NCI-H774 (cell line): ENCODE measurements around the gene MAP2K3.
"Not testable (repeated sequence)": the region's sequence is repeated elsewhere in the genome, so short reads cannot be mapped to it uniquely, and the experiment has no call there.

ENCODE experiments used
- DNase-seq: peaks from one replicate; lab custom pipeline; 2025; lab: John Stamatoyannopoulos, UW

The MAP2K3 gene

DNA sequence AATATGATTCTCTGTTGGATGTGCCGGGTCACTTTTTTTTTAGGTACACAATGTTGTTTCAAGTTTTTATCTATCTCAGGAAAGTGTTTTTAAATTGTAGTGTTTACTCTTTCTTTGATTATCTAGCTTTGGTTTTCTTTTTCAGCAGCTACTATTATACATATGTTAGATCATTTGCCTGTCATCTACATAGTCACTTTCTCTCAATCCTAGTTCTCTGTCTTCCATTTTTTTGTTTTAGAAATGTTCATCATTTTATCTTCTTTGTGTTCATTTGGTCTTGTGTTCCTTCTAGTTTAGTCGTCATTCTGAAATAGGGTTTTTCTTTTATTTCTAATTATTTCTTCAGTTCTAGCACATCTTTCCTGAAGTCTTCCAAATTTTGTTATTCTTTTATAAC, 44.3 kb downstream of the MAP2K3 start:
- DNase-seq, result not testable (repeated sequence)

DNA sequence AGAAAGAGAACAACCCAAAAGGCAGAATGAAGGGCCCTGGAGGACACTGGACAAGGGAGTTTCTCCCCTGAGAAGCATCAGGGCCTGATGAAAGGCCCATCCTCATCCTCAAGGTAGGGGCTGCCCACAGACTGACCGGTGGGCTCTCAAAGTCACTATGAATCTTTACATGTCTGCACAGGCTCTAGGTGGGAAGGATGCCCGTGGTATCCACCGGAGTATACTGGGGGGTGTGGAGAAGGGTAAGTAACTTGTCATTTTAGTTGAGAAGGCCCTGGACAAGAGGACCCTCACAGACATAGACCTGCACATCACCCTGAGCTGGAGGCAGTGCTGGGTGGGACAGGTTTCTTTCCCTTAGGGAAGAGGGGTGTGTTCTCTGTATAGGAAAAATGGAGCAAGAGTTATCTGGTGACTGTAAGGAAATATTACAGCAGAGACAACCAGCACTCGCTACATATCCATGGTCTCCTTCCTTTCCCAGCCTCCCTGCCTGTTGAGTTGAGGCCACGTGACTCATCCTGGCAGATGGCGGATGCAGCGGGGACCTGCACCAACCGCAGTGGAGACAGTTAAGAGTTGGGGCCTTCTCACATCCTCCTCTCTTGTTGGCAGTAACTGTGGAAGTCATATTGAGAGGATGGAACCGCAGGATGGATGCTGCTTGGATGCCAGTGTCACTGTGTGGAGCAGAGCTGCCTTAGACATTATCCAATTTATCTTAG, 46.1 kb downstream of the MAP2K3 start:
- DNase-seq, result no peak

DNA sequence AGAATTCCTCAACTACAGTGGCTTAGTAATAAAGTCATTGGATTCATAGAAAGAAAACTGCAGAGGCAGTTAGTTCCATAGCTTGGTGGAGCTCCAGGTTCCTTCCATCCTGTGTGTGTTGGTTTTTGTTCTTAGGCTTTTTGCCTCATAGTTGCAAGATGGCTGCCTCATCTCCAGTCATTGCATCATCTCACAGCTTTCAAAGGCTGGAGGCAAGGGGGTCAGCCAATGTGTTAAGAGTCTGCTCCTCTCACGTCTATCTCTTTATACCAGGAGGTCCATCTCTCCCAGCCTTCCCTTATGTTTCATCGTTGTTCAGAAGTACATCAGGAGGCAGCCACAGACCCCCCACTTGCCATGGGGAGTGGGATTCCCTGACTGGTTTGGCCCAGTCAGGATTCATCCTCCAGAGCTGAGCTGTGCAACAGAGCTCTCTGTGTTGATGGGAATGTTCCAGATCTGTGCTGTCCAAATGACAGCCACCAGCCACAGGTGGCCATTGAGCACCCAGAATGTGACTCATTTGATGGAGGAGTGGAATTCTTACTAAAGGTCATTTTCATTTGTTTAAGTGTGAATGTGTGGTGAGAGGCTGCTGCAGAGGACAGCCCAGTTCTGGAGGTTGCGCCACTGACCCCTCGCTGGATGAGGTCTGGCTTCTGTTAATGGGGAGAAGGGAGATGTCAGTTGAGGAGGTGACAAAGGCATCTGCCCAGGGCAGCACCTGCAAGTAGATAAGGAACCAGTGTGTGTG, 52.2 kb downstream of the MAP2K3 start:
- DNase-seq, result not testable (repeated sequence)

DNA sequence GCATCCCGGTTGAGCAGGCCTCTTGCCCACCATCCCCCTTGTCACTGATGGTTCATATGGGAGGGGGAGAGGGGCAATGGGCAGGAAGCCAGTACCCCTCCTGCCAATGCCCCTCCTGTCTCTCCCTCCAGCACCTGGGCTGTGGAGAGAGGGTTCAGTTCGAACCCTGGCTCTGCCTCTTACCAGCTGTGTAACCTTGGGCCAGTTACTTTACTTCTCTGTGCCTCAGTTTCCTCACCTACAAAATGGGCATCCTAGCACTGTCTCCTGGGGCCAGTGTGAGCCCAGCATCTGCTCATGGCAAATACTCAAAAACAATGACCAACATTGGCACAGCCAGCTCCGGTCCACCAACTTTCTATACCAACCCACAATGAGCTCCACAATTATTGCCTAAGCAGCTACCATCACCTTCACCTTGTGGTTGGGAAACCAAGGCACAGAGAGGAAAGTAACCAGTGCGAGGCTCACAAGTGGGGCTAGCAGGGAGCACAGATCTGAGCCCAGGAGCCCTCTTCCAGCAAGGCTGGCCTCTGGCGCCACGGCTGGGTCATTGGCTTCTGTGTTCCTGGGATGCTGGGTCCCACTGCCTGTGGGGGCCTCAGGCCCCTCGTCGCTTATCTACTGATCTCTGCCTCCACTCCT, 53.6 kb downstream of the MAP2K3 start:
- DNase-seq, result not testable (repeated sequence)

DNA sequence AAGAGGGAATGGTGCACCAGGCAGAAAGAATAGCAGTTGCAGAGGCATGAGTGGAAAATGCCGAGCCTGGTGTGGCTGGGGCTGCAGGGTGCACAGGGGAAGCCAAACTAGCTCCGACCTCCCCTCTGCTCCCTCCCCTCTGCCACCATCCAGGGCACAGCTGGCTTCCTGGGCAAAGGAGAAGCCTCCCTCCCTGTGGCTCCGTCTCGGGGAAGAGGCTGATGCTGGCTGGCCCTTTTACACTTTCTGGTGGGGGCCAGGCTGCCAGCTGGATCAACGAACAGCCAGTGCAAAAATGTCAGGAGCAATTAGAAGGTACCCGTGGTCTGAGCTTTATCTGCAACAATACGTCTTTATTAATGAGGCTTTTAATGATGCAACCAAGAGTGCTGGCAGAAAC, 54.5 kb downstream of the MAP2K3 start:
- DNase-seq, result no peak

DNA sequence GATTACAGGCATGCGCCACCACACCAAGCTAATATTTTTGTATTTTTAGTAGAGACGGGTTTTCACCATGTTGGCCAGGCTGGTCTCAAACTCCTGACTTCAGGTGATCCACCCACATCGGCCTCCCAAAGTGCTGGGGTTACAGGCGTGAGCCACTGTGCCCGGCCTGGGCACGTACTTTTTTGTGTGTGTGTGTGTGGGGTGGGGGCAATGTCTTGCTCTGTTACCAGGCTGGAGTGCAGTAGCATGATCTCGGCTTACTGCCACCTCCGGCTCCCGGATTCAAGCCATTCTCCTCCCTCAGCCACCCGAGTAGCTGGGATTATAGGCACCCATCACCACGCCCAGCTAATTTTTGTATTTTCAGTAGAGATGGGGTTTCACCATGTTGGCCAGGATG, 55.1 kb downstream of the MAP2K3 start:
- not testable (repeated sequence) for DNase-seq

DNA sequence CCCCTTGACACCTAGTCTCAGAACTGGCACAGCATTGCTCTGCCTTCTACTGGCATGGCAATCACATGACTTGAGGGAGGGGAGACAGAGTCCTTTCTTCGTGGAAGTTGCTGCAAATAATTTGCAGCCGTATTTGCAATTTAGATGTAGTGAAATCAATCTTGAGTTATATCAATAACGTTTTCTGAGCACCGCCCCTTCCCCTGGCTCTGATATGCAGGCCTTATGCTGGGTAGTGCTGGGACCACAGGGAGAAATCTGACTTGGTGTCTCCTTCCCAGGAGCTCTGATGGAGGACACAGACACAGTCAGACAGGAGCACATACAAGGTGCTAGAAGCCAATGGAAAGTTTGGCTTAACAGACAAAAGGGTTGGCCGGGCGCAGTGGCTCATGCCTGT, 55.9 kb downstream of the MAP2K3 start:
- DNase-seq, result not testable (repeated sequence)

DNA sequence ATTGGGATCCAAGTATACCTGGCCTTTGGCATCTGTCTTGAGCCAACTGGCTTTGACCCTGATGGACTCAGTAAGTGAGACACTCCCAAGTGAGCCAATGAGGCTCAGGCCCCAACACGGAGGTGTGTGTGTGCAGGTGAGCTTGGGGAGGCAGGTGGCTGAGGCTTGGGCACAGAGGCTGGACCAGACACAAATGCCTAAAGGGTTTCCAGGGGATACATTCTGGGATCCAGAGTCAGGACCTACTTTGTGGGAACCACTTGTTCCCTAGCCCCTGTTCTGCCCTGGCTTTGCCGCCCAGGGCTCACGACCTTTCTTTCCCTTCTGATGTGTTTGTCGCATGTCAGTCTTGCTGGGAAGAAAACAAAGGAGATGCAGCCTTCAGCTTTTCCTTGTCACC, 56.8 kb downstream of the MAP2K3 start:
- not testable (repeated sequence) for DNase-seq

DNA sequence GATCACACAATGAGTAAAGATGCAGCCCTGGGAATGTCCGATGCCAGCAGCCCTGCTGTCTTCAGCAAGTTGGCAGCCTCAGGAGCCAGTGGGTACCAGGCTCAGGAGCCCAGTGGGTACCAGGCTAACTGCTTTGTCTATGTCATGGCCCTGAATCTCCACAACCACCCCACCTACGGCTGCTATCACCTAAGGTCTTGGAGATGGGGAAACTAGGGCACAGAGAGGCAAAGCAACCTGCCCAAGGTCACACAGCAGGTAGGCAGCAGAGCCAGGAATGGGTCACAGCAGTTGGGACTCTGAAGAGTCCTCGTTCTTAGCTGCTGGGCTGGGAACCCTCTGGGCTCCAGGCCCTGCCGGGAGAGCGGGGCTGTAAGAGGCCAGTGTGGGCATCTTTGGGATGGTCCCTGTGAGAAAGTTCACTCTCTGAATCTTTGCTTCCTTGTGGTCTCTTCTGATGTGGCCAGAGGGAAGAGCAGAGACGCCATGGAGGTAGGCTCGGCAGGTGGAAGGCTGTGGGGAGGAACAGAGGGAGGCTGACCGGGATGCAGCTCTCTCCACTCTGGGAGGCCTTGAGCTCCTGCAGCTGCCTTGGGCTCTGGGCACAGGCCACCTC, 57.5 kb downstream of the MAP2K3 start:
- not testable (repeated sequence) for DNase-seq

DNA sequence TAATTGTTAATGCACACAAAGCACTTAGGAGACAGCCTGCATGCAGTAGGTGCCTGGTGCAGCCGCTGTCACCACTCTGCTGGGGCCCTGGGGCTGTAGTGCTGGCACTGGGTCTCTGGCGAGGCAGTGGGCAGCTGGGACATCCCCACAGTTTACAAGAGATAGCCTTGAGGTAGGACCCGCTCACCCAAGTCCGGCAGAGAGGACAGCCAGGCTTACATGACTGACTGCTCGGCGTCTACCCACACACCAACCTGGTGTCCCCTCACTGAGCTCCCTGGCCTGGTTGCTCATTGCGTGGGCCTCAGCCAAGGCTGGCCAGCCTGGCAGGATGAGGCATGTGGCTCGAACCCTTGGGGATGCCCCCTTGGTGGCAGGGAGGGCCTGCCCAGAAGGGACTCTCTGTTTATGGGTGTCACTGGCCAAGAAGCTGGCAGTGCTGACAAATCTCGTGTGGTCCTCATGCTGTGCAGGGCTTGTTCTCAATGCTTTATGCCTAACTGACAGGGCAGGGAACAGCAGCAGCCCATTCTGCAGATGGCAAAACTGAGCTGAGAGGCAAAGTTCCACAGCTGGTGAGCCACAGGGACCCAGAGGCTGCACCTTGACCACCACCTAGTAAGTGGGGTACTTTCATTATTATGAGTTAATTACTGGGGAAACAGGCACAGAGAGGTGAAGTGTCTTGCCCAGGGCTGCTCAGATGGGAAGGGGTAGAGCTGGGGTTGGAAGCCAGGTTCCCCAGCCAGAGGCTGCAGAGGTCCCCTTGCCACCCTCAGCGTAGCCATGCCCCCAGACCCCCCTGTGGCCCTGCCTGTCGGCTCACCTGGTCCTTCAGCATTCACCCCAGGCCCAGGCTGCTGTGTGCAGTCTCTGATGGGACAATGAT, 58.8 kb downstream of the MAP2K3 start:
- not testable (repeated sequence) for DNase-seq

DNA sequence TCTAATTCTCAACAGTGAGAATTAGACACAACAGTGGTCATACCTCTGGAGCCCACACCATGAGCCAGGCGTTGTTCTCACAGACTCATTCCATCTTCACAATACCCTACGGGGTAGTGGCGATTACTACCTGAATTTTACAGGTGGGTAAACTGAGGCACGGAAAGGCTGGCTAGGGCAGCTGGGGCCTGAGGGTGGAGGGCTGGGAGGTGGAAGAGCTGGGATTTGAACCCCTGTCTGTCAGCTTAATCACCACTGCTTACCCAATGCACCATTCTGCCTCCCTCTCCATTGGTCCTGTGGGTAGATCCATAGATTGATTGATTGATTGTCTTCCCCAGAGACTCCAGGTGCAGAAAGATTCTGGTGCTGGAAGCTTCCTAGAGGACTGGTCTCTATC, 60.3 kb downstream of the MAP2K3 start:
- DNase-seq, result not testable (repeated sequence)

DNA sequence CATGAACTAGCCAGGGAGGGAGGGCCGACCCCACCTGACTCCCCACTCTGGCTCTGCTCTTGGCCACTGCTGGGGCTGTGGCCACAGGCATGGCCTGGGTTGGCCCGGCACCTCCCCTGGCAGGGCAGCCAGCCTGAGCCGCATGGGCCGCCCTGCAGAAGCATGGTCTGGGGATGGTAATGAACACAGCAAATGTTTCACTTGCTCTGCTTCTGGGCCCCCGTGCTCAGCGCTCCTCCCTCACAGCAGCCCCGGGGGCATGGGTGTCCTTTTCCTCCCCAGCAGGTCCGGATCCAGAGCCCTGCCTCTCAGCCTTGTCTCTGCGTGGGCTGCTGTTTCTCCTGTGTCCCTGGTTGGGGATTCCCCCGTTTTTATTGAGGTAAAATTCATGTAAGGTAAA, 60.7 kb downstream of the MAP2K3 start:
- no peak for DNase-seq

DNA sequence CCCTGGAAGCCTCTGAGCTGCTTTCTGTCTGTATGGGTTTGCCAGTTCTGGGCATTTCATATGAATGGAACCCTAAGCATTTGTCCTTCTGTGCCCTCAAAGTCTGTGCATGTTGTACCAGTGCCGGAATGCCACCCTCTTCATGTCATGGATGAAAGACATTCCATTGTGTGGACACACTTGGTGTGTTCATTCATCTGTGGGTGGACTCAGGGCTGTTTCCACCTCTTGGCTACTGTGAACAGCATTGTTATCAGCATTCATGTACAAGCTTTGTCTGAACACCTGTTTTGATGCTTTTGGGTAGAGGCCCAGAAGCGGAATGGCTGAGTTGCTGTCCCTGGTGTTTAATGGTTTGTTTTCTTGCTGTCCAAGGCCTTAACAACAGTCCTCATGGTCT, 61.6 kb downstream of the MAP2K3 start:
- DNase-seq, result not testable (repeated sequence)

DNA sequence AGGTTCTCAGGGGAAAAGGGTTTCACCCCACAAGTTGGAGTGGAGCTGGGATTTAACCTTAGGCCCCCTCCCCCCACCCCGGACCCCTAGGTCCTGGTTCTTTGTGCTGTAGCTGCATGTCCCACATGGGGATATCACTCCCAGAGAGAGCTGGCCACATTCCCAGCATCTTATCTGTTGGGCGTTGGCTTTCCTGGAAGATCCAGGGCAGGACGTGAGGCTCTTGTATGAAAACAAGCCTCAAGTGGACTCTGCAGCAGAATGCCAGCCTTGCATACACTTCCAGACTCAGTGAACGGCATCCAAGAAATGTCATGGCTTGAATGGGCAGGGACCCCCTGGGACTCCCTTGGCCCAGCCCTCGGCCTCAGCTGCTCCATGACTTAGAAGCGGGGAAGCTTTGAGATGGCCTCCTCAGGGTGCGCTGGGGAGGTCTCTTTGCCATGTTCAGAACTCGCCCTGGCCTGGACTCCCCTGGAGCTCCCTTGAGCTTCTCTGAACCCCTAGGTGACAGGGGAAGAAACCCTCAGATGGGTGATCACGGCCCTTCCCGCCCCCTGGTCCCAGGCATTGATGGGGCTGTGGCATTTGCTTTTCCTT, 62.2 kb downstream of the MAP2K3 start:
- DNase-seq, result not testable (repeated sequence)

DNA sequence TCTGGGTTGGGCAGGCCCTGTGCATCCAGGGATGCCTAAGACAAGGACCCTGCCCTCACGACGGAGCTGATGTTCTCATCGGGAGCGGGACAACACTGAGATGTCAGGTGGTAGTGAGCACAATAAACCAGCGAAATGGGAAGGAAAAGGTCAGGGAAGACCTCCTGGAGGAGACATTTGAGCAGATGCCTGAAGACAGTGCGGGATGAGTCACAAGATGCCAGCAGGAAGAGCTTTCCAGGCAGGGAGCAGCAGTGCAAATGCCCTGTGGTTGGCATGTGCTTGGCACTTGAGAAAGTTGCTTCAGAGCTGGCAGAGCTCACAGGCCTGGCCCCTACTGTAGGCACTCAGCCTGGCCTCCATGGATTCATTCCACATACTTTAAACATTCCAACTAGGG, 63.1 kb downstream of the MAP2K3 start:
- not testable (repeated sequence) for DNase-seq

DNA sequence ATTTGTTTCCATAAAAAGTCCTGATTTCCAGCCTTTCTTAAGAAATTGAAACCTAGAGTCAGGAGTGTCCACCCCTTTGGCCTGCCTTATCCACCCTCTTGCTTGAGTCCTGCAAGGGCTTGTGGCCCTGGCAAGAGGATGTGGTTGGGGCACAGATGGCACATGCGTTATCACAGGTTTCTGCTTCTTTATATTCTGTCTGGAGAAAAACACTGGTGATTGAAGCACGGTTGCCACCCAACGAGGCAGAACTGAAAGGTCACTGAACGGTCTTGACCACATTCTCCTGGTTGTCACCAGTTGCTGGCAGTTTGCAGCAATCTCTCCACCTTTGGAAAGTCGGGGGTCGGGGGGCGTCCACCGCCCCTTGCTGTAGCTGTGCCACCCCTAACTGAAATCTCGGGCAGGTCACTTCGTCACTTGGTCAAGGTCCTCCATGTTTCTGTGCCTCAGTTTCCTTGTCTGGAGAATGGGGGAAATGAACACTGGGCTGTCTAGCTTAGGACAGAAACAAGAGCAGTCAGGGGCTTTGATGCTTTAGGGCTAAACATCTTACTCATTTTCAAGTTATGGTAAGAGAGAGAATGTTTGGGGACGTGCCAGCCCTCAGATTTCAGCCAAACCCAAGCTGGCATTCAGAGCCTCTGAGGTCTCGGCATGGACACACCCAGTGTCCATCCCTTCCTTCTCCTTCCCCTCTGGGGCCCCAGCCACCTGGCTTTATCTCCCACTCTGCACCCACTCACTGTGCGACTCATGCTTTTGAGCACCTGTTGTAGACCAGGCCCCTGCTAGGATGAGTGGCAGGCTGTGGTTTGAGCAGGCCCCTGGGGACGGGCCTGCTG, 63.8 kb downstream of the MAP2K3 start:
- DNase-seq, result not testable (repeated sequence)

DNA sequence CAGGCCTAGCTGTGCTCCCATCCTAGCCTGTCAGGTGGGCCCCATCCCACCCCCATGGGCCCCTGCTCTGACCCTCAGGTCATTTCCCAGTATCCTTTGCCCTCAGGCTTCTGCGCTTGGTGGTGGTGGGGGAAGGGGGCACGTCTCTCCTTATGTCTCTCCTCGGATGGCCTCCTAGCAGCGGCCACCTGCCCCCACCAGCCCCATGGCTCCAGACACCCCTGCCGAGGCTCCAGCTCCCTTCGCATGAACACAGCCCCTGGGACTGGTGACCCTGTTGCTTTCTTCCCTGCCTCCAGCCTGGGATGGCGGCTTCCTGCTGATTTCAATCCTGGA, 64.4 kb downstream of the MAP2K3 start:
- not testable (repeated sequence) for DNase-seq

DNA sequence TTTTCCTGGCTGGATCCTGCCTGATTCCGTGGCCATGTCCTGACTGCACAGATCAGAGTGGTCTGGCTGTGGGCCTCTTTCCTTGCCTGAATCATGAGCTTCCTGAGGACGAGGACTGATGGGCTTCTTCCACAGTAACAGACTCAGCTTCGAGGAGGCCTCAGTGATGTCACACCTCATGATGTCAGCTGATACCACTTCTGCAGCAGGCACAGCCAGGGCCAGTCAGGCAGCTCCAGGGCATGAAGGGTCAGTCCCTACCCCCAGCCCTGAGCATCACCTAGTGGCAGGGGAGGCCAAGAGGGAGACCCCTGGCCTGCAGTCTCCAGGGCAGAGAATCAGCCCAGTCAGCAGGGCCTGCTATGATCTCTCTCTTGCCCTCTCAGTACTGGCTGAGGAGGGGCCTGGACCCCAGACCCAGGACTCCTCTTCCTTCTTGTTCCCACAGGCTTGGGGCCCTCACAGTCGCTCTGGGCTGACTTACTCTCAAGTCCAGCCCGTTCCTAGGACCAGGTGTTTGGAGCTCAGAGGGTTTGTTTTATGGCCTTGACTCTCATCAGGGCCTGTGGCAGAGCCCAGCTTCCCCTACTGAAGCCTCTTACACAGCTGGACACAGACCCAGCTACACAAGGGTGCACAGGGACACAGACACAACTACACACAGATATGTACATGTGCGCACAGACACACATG, 65.0 kb downstream of the MAP2K3 start:
- DNase-seq, result not testable (repeated sequence)

DNA sequence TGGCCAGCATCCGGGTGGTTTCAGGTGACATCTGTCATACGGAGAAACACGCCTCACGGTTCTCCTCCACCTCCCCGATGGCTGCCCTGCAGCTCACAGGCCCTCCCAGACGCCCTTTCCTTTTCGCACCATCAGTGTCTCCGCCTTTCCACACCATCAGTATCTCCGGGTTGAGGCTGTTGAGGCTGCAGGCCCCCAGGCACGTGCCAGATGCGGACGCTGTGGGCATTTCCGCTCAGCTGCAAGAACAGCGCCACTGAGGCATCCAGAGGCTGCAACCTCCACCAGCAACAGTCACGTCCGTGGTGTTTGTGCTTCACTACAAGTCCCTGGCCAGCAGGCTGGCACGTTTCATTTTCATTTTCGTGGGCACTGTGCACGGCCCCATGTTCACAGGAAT, 66.0 kb downstream of the MAP2K3 start:
- not testable (repeated sequence) for DNase-seq
